Mesenchymal stem cell (in vitro differentiated cells and primary cell): ENCODE results near the gene PTPN13.

ENCODE experiments used
- DNase-seq: peaks from one replicate; pipeline ENCODE4 v3.0.0-alpha.2; 2013
- H2AFZ ChIP-seq: one replicate; pipeline ENCODE4 v1.6.1; 2013; ENCODE audit warnings: low read depth, mild to moderate bottlenecking, control low read depth, inconsistent platforms, low read length, moderate library complexity
- H2AK5ac ChIP-seq: 2 replicates; pipeline ENCODE4 v1.6.1; 2013; ENCODE audit warnings: low read length, moderate library complexity, mild to moderate bottlenecking, inconsistent platforms; ENCODE audit not compliant: severe bottlenecking
- H2BK120ac ChIP-seq: one replicate; pipeline ENCODE4 v1.6.1; 2013; ENCODE audit warnings: low read depth, mild to moderate bottlenecking, inconsistent platforms, low read length, moderate library complexity
- H2BK12ac ChIP-seq, 2 experiments: one replicate each; pipeline ENCODE4 v1.6.1; 2013; ENCODE audit warnings: inconsistent platforms in 2 of 2, low read length in 2 of 2, mild to moderate bottlenecking in 2 of 2, moderate library complexity in 2 of 2, control low read depth in 1 of 2
- H2BK15ac ChIP-seq: one replicate; pipeline ENCODE4 v1.6.1; 2013; ENCODE audit warnings: mild to moderate bottlenecking, low read depth, inconsistent platforms; ENCODE audit not compliant: poor library complexity, severe bottlenecking
- H2BK5ac ChIP-seq: 2 replicates; pipeline ENCODE4 v1.6.1; 2013; ENCODE audit warnings: low read depth, mild to moderate bottlenecking, low read length, control low read depth, inconsistent platforms; ENCODE audit not compliant: poor library complexity, severe bottlenecking
- H3K14ac ChIP-seq, 2 experiments: one replicate each; pipeline ENCODE4 v1.6.1; 2013; ENCODE audit warnings: inconsistent platforms in 2 of 2, low read length in 2 of 2, control low read depth in 1 of 2, mild to moderate bottlenecking in 1 of 2, moderate library complexity in 1 of 2
- H3K18ac ChIP-seq, 2 experiments: one replicate each; pipeline ENCODE4 v1.6.1; 2013; ENCODE audit warnings: inconsistent platforms in 2 of 2, low read length in 2 of 2, control low read depth in 1 of 2, low read depth in 1 of 2, mild to moderate bottlenecking in 1 of 2
- H3K23ac ChIP-seq, 2 experiments: one replicate each; pipeline ENCODE4 v1.6.1; 2013; ENCODE audit warnings: inconsistent platforms in 2 of 2, low read length in 2 of 2, mild to moderate bottlenecking in 2 of 2, moderate library complexity in 2 of 2, control low read depth in 1 of 2
- H3K27ac ChIP-seq: 2 replicates; pipeline ENCODE4 v1.5.1; 2013; ENCODE audit warnings: mild to moderate bottlenecking, moderate library complexity, low read length, control low read depth, inconsistent platforms; ENCODE audit not compliant: poor library complexity, severe bottlenecking
- H3K27me3 ChIP-seq, 2 experiments: 2 replicates each; pipeline versions ENCODE4 v1.6.1 to v1.7.0; 2013; ENCODE audit warnings: low read length in 2 of 2, mild to moderate bottlenecking in 2 of 2, moderate library complexity in 2 of 2, control low read depth in 1 of 2, inconsistent platforms in 1 of 2; ENCODE audit not compliant: control insufficient read depth in 1 of 2, insufficient read depth in 1 of 2
- H3K36me3 ChIP-seq, 2 experiments: 2 replicates each; pipeline versions ENCODE4 v1.6.1 to v1.7.0; 2013; ENCODE audit warnings: low read length in 2 of 2, control low read depth in 1 of 2, inconsistent platforms in 1 of 2, low read depth in 1 of 2, mild to moderate bottlenecking in 1 of 2; ENCODE audit not compliant: insufficient read depth in 2 of 2, control insufficient read depth in 1 of 2
- H3K4ac ChIP-seq, 2 experiments: one replicate each; pipeline ENCODE4 v1.6.1; 2013; ENCODE audit warnings: inconsistent platforms in 2 of 2, low read length in 2 of 2, mild to moderate bottlenecking in 2 of 2, moderate library complexity in 2 of 2, control low read depth in 1 of 2, low read depth in 1 of 2
- H3K4me1 ChIP-seq: 2 replicates; pipeline ENCODE4 v1.6.1; 2013; ENCODE audit warnings: low read depth, low read length, control low read depth; ENCODE audit not compliant: control insufficient read depth, insufficient read depth
- H3K4me2 ChIP-seq: 2 replicates; pipeline ENCODE4 v1.6.1; 2013; ENCODE audit warnings: low read length, mild to moderate bottlenecking, inconsistent platforms; ENCODE audit not compliant: poor library complexity, severe bottlenecking
- H3K4me3 ChIP-seq, 2 experiments: 2 replicates each; pipeline versions ENCODE4 v1.5.1 to v1.7.0; 2013; ENCODE audit warnings: low read length in 2 of 2, mild to moderate bottlenecking in 2 of 2, control low read depth in 1 of 2, low read depth in 1 of 2; ENCODE audit not compliant: insufficient read depth in 1 of 2
- H3K79me1 ChIP-seq: replicated peaks from 2 replicates; pipeline ENCODE4 v1.6.1; 2013; ENCODE audit warnings: mild to moderate bottlenecking, control low read depth, low read length, inconsistent platforms; ENCODE audit not compliant: poor library complexity, severe bottlenecking
- H3K9ac ChIP-seq: 2 replicates; pipeline ENCODE4 v1.7.0; 2013; ENCODE audit warnings: mild to moderate bottlenecking, low read length, moderate library complexity
- H3K9me3 ChIP-seq: 2 replicates; pipeline ENCODE4 v1.7.0; 2013; ENCODE audit warnings: mild to moderate bottlenecking, low read length; ENCODE audit not compliant: control insufficient read depth
- H4K8ac ChIP-seq: one replicate; pipeline ENCODE4 v1.6.1; 2013; ENCODE audit warnings: inconsistent platforms, mild to moderate bottlenecking, low read length, moderate library complexity
- H4K91ac ChIP-seq: one replicate; pipeline ENCODE4 v1.6.1; 2013; ENCODE audit warnings: mild to moderate bottlenecking, low read length, inconsistent platforms
- WGBS: methylation state at CpG from one replicate; pipeline ENCODE4 v1.1.7; 2013; ENCODE audit warnings: mixed read lengths; 5-methylcytosine and 5-hydroxymethylcytosine counted together

PTPN13 gene

GRCh38 chr4:86683167-86683566 lies 89.1 kb downstream of the PTPN13 start:
- peaks cover 0 to 22% of the 10 kb centered on the region in 2 experiments for H3K36me3 ChIP-seq
- H3K27me3 ChIP-seq: no peaks in the 10 kb centered on the region
- H3K18ac ChIP-seq: no peak overlapping the region
- H3K4ac ChIP-seq: no peak overlapping the region
- H2BK120ac ChIP-seq: no peak overlapping the region
- H3K4me3 ChIP-seq: no peak overlapping the region
- H2BK12ac ChIP-seq: no peak overlapping the region
- H3K14ac ChIP-seq: no peak overlapping the region
- no peak overlapping the region for H3K23ac ChIP-seq
- H4K8ac ChIP-seq: no peak overlapping the region
- no peak overlapping the region for H2BK5ac ChIP-seq
- peaks cover 17% of the 10 kb centered on the region for H3K79me1 ChIP-seq
- no peak overlapping the region for H3K9ac ChIP-seq
- no peak overlapping the region for H2AK5ac ChIP-seq
- 93% methylated on average over 2 of the region's 2 CpGs for WGBS
- no peak overlapping the region for H3K27ac ChIP-seq
- H3K4me2 ChIP-seq: no peak overlapping the region
- no peak overlapping the region for H2AFZ ChIP-seq
- H3K4me1 ChIP-seq: peaks cover 2% of the 10 kb centered on the region
- H2BK15ac ChIP-seq: no peak overlapping the region
- DNase-seq: no peak
- no peaks in the 10 kb centered on the region for H3K9me3 ChIP-seq
- H4K91ac ChIP-seq: no peak overlapping the region

- Histone ChIP-seq H2BK12ac (no peak overlapping the region), H2AK5ac (no peak overlapping the region), H3K18ac (no peak overlapping the region), H3K9ac (no peak overlapping the region), H3K23ac (no peak overlapping the region), H3K27me3 (no peaks in the 10 kb centered on the region), H3K14ac (no peak overlapping the region), H3K4me1 (peaks cover 2% of the 10 kb centered on the region), H3K9me3 (no peaks in the 10 kb centered on the region), H3K4me2 (no peak overlapping the region), H2BK5ac (no peak overlapping the region), H3K4me3 (no peak overlapping the region), H3K4ac (no peak overlapping the region), H3K79me1 (peaks cover 14% of the 10 kb centered on the region), H4K91ac (no peak overlapping the region), H4K8ac (no peak overlapping the region), H2BK120ac (no peak overlapping the region), H3K27ac (no peak overlapping the region), H2AFZ (no peak overlapping the region), H2BK15ac (no peak overlapping the region), H3K36me3 (peaks cover 0 to 23% of the 10 kb centered on the region in 2 experiments)
- DNase-seq: no peak
- WGBS: 98% methylated on average over 1 of the region's 2 CpGs
Observed at GRCh38 chr4:86683983-86684382, 89.9 kb downstream of the PTPN13 start.

- H3K14ac ChIP-seq: no peak overlapping the region
- no peak overlapping the region for H3K18ac ChIP-seq
- no peak overlapping the region for H2BK15ac ChIP-seq
- H2AFZ ChIP-seq: no peak overlapping the region
- H3K23ac ChIP-seq: no peak overlapping the region
- H3K4ac ChIP-seq: no peak overlapping the region
- peaks cover 0 to 28% of the 10 kb centered on the region in 2 experiments for H3K36me3 ChIP-seq
- H3K79me1 ChIP-seq: peaks cover 15% of the 10 kb centered on the region
- no peak overlapping the region for H2BK5ac ChIP-seq
- H3K9me3 ChIP-seq: no peaks in the 10 kb centered on the region
- WGBS: 83% methylated on average over 3 of the region's 3 CpGs
- no peak overlapping the region for H2AK5ac ChIP-seq
- no peak overlapping the region for H4K8ac ChIP-seq
- peak; percentile 45 for DNase-seq
- H3K4me2 ChIP-seq: no peak overlapping the region
- no peak overlapping the region for H2BK120ac ChIP-seq
- H4K91ac ChIP-seq: no peak overlapping the region
- H3K9ac ChIP-seq: no peak overlapping the region
- no peak overlapping the region for H2BK12ac ChIP-seq
- H3K4me1 ChIP-seq: peaks cover 2% of the 10 kb centered on the region
- no peak overlapping the region for H3K27ac ChIP-seq
- H3K4me3 ChIP-seq: no peak overlapping the region
- no peaks in the 10 kb centered on the region for H3K27me3 ChIP-seq
Observed at GRCh38 chr4:86685401-86685800, 91.3 kb downstream of the PTPN13 start.

DNA sequence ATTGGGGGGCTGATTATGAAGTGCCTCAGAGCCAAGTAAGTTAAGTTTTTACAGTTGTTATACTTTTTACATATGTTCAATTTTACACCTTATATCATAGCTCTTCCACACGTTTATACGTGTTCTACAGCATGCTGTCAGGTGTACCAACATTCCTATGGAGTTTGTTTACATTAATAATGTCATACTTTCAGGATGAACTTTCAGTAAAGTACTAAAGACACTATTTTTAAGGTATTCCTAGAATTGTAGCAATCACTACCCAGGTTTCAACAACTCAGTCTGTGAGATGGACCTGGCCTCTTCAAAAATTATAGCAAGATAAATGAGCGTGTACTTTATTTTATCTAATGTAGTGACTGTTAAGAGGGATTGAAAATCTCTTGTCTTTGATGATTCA lies 92.6 kb downstream of the PTPN13 start:
- Histone ChIP-seq H3K4ac (no peak overlapping the region), H3K9ac (no peak overlapping the region), H2AK5ac (no peak overlapping the region), H2BK5ac (no peak overlapping the region), H3K27me3 (no peaks in the 10 kb centered on the region), H4K91ac (no peak overlapping the region), H3K4me1 (peaks cover 2% of the 10 kb centered on the region), H4K8ac (no peak overlapping the region), H3K4me2 (no peak overlapping the region), H2AFZ (no peak overlapping the region), H3K14ac (no peak overlapping the region), H3K27ac (no peak overlapping the region), H3K4me3 (no peak overlapping the region), H2BK15ac (no peak overlapping the region), H3K9me3 (no peaks in the 10 kb centered on the region), H2BK120ac (no peak overlapping the region), H3K79me1 (peaks cover 17% of the 10 kb centered on the region), H2BK12ac (no peak overlapping the region), H3K36me3 (peaks cover 0 to 22% of the 10 kb centered on the region in 2 experiments), H3K18ac (no peak overlapping the region), H3K23ac (no peak overlapping the region)
- no peak for DNase-seq
- 100% methylated on average over 1 of the region's 3 CpGs for WGBS
